DMS79 treated with DMSO at 0.1 percent for 48 hours (cell line): ENCODE measurements around the gene GOLGA8F.
"Not testable (repeated sequence)": the region's sequence is repeated elsewhere in the genome, so short reads cannot be mapped to it uniquely, and the experiment has no call there.

Experiments
- DNase-seq: peaks from one replicate; lab custom pipeline; 2025; lab: John Stamatoyannopoulos, UW

GOLGA8F gene, protein sequence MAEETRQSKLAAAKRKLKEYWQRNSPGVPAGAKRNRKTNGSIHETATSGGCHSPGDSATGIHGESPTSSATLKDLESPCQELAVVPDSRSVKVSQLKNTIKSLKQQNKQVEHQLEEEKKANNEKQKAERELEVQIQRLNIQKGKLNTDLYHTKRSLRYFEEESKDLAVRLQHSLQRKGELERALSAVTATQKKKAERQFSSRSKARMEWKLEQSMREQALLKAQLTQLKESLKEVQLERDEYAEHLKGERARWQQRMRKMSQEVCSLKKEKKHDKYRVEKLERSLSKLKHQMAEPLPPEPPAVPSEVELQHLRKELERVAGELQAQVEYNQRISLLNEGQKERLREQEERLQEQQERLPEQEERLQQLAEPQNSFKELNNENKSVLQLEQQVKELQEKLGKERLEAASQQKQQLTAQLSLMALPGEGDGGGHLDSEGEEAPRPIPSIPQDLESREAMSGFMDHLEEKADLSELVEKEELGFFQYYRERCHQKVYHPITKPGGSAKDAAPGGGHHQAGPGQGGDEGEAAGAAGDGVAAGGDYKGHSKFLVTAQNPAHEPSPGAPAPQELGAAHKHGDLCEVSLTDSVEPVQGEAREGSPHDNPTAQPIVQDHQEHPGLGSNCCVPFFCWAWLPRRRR

DNA sequence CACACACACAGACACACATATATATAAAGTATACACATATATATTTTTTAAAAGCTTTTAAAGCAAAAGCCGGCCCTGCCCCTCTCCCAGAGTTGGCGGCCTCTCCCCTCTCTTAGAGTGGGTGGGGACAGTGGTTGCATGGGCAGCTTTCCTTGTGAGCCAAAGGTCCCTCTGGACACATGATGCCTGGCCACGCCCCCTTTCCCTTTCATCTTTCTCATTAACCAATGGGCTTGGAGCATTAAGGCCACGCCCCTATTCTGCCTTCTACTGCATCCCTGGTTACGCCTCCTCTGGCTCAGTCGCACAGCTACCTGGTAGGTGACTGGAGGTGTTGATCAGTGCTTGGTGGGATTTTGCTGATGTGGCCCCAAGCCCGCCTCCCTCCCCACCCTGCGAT, at the start of gene GOLGA8F:
Gene GOLGA8F, plus strand, starts transcription at position 301 of the 400 bp plus-strand sequence. Its CDS starts 98 bp downstream, at position 399.
- not testable (repeated sequence) for DNase-seq

DNA sequence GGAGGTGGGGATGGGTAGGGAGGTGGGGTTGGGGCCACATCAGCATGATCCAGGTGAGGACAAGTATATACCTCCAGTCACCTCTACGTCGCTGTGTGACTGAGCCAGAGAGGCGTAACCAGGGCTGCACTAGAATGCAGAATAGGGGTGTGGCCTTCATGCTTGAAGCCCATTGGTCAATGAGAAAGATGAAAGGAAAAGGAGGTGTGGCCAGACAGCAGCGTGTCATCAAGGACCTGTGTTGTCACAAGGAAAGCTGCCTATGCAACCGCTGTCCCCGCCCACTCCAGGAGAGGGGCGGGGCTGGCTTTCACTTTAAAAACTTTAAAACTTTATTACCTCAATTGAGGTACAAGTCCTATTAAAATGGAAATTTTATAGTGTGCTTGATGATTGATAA, 20.5 kb upstream of the GOLGA8F start, which contains the start of gene GOLGA6L24:
Gene GOLGA6L24, minus strand, starts transcription at position 101 of the 400 bp plus-strand sequence. Its CDS starts 61 bp downstream, at position 40.
- not testable (repeated sequence) for DNase-seq

DNA sequence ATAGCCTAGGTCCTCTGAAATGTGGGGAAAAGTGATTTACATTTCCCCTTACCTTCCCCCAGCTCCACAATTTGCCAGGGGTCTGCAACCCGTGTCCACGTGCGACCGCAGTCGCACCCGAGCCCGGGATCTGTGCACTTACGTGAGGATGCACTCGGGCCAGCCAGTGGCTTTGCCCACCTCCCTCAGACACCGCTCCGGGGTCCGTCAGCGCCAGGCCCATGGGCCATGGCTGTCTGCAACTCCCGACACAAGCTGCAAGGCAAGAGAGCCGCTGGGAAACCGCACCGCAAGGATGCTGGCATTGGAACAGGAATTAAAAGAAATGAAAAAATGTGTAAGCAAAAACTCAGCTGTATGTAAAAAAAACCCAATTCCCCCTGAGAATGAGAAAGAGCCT, 13.0 kb upstream of the GOLGA8F start:
- not testable (repeated sequence) for DNase-seq

DNA sequence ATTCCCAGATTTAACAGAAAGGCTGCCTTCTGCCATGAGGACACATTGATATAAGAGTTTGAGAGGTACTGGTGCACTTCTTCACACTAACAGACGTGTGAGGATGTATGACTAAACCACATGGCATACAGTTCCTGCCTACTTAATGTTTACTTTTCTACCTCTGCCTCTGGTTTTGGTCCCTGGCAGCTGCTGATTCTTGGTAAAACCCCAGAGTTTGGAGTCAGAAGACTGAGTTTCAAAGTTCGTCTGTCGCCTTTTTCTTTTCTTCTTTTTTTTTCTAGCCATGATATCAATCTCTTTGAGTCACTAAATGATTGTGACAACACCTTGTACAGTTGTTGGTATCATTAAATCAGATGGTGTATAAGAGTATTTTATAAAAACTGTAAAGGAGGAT, 1.6 kb downstream of the GOLGA8F start:
- DNase-seq: not testable (repeated sequence)

DNA sequence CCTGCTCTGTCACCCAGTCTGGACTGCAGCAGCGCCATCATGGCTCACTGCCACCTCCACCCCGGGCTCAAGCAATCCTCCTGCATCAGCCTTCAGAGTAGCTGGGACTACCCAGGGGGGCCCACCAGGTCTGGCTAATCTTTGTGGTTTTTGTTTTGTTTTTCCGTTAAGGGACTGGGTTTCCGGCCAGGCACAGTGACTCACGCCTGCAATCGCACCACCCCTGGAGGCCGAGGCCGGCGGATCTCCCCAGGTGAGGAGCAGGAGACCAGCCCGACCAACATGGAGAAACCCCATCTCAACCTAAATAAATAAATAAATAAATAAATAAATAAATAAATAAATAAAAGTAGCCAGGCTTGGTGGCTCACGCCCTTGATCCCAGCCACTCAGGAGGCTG, 17.6 kb downstream of the GOLGA8F start:
- not testable (repeated sequence) for DNase-seq

DNA sequence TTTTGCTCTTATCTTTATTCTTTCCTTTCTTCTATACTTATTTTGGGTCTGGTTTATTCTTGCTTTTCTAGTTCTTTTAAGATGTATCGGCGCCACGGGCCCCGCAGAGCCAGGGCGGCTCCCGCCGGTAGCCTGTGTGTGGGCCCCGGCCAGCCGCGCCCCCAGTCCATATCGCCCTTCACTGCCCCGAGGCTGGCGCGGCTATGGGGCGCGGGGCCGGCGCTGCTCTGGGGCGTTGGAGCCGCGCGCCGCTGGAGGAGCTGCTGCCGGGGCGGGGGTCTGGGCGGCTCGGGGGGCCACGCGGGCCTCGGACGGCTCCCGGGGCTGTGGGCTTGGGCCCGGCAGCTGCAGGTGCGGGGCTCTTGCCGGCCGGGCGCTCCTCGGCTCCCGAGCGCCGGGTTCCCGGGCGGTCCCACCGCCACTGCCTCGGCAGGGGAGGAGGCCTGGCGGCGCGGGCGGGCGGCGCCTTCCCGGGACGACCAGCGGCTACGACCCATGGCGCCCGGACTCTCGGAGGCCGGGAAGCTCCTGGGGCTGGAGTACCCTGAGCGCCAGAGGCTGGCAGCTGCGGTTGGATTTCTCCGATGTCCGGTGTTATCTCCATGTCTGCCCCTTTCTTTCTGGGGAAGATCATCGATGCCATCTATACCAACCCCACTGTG, 24.4 kb downstream of the GOLGA8F start:
- DNase-seq: not testable (repeated sequence)

DNA sequence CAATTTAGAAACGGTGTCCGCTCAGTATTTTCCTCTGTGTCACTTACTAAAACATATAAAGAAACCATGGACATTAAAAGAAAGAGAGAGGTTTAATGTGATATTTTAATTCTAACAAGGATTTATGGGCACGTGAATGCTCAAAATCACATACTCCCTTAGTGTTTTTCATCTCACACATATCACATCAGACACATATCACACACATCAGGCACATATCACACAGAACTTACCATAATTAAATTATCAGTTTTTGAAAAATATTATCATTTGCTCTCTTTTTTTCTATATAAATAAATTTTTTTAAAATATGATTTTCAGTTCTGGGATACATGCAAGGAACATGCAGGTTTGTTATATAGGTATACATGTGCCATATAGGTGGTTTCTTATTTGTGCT, 42.0 kb downstream of the GOLGA8F start:
- DNase-seq: not testable (repeated sequence)

DNA sequence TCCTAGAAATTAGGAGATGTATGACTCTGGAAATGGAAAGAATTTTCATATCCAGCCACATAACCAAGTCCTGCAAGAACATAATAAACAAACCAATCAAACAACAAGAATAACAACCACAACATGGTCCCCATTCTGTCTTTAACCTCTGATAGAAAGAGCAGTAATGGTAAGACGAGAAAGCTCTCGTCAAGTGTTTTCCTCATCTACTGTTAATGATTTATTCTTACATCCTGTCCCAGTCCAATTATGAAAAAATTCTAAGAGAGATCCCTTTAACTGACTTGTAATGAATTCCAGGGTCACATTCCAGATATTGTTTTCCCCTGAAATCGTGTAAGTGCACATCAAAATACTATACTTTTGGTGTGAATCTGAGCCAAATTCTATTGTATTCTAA, 57.1 kb downstream of the GOLGA8F start:
- not testable (repeated sequence) for DNase-seq
